Natural killer cell treated with Interleukin-12 subunit alpha and Interleukin-12 subunit beta and Interleukin-15 and Interleukin-18, amount 100 ng/mL, for 72 hours (primary cell): Measurements from ENCODE around the gene ANXA2. TPM values are rescaled to one million over a fixed set of nuclear protein-coding genes. Genes with fewer than 3 reads are reported as not detected.

Experiments used
- ATAC-seq, 2 donors: fragments of 150-1000 bp; cut with Tn5 transposase in 1 of 2; sonication (Bioruptor Pico), chemical (Tn5 transposase) in 1 of 2; 2 replicates each; pipeline ENCODE4 v1.10.0; 2021
- DNase-seq: peaks from one replicate; pipeline ENCODE4 v3.0.0; 2022; ENCODE audit warnings: low spot score
- H3K27ac Mint-ChIP-seq, 2 donors: 1 replicate in 1 of 2; 2 replicates in 1 of 2; pipeline ENCODE4 v1.8.0; 2022; ENCODE audit warnings: mixed read lengths in 2 of 2, mild to moderate bottlenecking in 1 of 2, moderate library complexity in 1 of 2
- H3K27me3 Mint-ChIP-seq, 2 donors: 1 replicate in 1 of 2; 2 replicates in 1 of 2; pipeline ENCODE4 v1.8.0; 2022; ENCODE audit warnings: mixed read lengths in 2 of 2
- H3K36me3 Mint-ChIP-seq: one replicate; pipeline ENCODE4 v1.8.0; 2022; ENCODE audit warnings: mixed read lengths
- H3K4me1 Mint-ChIP-seq, 2 donors: 1 replicate in 1 of 2; 2 replicates in 1 of 2; pipeline ENCODE4 v1.8.0; 2022; ENCODE audit warnings: low read depth in 2 of 2, mixed read lengths in 2 of 2, mild to moderate bottlenecking in 1 of 2
- H3K4me3 Mint-ChIP-seq: one replicate; pipeline ENCODE4 v1.8.0; 2022; ENCODE audit warnings: mixed read lengths
- H3K9me3 Mint-ChIP-seq: 2 replicates; pipeline ENCODE4 v1.8.0; 2022; ENCODE audit warnings: mixed read lengths
- total RNA-seq, 2 donors: library from RNA; stranded (reverse); gene quantifications; one replicate each; pipeline ENCODE4 v1.2.3, GENCODE V29; 2022

Gene ANXA2
- total RNA-seq, 2 donors from 2014 or later: 95.1 to 137 TPM

DNA sequence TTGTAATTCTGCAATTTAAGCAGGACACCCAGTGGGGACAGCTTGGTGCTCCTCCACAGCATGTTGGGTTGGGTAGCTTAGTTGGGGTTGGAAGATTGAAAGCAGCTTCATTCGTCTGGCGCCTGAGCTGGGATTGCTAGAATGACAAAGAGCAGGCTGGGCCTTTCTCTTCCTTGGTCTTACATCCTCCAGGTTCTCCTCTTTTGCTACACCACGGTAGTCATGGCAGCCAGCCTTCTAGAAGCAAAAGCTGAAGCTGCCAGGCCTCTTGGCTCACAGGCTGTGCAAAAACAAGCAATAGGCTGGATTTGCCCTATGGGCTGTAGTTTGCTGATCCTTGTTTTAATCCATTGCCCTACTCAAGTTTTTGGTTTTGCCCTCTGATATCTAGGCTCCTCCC, 3.2 kb upstream of the ANXA2 start:
- Mint-ChIP-seq H3K4me3 (no peak overlapping the region), H3K9me3 (no peaks in the 10 kb centered on the region), H3K27me3 (no peaks in the 10 kb centered on the region), H3K4me1 (peaks cover 25% of the 10 kb centered on the region in 2 donors), H3K36me3 (no peaks in the 10 kb centered on the region), H3K27ac (no peak overlapping the region)
- DNase-seq: no peak
- ATAC-seq: no peak

DNA sequence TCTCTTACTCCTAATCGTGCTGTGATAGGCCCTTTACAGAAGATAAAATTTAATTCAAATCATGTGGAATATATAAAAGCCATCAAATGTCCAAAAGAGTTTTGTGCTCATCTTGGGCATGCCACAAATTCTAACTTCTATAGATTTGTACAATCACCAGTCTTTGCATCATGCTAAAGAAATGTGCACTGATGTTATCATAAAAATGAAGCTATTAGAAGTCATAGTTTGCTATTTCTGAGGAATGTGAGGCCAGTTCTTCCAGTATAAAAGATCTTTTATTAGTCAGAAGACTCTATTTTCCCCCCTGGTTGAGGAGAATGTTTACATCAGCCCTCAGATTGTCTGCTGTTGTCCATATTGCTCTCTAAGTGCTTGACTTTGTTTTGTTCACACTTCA, 2.1 kb upstream of the ANXA2 start:
- Mint-ChIP-seq H3K9me3 (no peaks in the 10 kb centered on the region), H3K4me3 (no peak overlapping the region), H3K27ac (peak overlapping the region in 1 of 2 donors; percentile 62), H3K36me3 (peaks cover 4% of the 10 kb centered on the region), H3K4me1 (peaks cover 25% of the 10 kb centered on the region in 2 donors), H3K27me3 (no peaks in the 10 kb centered on the region)
- DNase-seq (no peak), ATAC-seq (no peak)

DNA sequence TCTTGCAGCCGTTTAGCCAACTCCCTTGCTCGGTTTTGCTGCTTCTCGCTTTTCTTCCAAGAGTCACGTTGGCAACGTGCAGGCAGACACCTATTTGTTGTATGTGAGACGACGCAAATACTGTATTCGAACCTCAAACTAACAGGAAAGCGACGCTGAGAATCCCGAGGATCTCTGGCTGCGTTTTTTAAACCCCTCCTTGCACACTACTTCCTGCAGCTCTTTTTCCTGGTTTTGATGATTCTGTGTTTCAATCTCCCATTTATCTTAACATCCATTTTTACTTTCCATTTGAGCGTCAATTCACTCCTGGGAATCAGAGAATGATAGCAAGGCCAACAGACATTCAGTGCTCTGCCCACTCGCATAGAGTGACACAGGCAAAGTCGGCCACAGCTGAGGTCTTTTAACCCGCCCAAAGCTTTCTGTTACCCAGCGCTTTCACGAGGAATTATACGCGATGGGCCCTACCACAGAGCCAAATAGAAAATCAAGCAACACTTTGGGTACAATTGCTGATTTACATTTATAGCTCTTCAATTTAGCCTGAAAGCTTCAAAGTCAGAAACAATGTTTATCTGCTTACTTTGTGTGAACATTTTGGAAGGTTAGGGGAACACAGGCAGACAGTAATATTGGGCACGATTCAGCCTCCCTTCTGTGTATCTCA, 1.6 kb upstream of the ANXA2 start:
- H3K27ac Mint-ChIP-seq: peak overlapping the region; percentile 62 to 85
- no peak for DNase-seq
- peaks cover 4% of the 10 kb centered on the region for H3K36me3 Mint-ChIP-seq
- H3K27me3 Mint-ChIP-seq: no peaks in the 10 kb centered on the region
- no peak for ATAC-seq
- H3K9me3 Mint-ChIP-seq: no peaks in the 10 kb centered on the region
- peaks cover 25 to 30% of the 10 kb centered on the region in 2 donors for H3K4me1 Mint-ChIP-seq
- H3K4me3 Mint-ChIP-seq: peak overlapping the region; percentile 92

DNA sequence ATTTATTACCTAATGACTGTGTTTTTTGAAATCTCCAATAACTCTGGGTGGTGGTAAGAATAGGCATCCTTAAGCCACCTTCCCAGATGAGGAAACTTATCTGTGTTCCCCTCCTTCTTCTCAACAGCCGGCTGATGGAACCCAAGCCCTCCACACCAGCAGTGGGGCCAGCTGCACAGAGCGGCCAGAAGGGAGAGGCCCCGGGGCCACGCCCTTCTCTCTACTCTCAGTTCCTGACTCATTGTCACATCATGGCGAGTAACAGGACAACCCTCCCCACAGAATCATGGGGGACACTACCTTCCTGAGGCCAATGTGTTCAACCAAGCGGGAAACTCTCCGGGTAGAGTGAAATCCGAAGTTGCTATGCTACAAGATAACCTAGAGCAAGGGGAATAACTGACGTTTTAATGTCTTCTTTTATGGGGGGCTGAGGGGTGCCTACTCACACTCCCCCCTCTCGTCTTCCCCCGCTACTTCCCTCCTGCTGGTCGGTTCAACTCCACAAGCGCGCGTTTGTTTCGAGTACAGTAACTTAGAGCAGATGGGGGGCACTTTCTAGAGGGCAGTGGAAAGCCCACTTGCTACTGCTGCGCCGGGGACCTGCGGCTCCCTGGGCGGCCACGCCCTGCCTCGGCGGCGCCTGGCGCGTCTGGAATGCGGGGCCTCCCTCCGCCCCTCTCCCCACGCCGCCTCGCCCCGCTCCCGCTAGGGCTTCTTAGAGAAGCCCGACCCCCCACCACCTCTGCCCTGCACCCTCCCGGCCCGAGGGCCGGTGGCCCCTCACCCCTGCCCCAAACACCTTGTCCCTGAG, 621 bp downstream of the ANXA2 start:
- H3K4me3 Mint-ChIP-seq: peak overlapping the region; percentile 92
- H3K9me3 Mint-ChIP-seq: no peaks in the 10 kb centered on the region
- H3K36me3 Mint-ChIP-seq: peaks cover 10% of the 10 kb centered on the region
- no peaks in the 10 kb centered on the region for H3K27me3 Mint-ChIP-seq
- DNase-seq: peak; percentile 73
- peaks cover 39 to 48% of the 10 kb centered on the region in 2 donors for H3K4me1 Mint-ChIP-seq
- H3K27ac Mint-ChIP-seq: peak overlapping the region; percentile 68 to 84
- peak; percentile 71 to 72 for ATAC-seq

DNA sequence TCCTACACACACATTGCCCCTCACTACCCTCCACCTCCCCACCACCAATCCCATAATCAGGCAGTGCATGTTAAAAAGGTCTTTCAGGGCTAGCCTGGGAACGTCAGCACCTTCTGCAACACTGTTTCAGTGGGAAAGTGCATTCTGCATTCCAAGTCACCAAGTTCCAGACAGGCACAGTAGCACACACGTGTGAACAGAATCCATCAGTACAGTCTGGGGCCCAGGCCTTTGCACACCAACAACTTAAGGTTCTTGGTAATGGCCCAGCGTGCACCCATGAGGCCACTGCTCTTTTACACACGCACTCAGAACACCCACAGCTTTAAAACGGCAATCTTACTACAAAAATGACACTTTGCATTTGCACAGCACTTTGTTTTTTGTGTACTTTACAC, 1.2 kb downstream of the ANXA2 start:
- Mint-ChIP-seq H3K4me3 (peak overlapping the region; percentile 92), H3K4me1 (peaks cover 42 to 52% of the 10 kb centered on the region in 2 donors), H3K9me3 (no peaks in the 10 kb centered on the region), H3K27ac (peak overlapping the region; percentile 68 to 84), H3K27me3 (no peaks in the 10 kb centered on the region), H3K36me3 (peaks cover 10% of the 10 kb centered on the region)
- DNase-seq (no peak), ATAC-seq (no peak)

DNA sequence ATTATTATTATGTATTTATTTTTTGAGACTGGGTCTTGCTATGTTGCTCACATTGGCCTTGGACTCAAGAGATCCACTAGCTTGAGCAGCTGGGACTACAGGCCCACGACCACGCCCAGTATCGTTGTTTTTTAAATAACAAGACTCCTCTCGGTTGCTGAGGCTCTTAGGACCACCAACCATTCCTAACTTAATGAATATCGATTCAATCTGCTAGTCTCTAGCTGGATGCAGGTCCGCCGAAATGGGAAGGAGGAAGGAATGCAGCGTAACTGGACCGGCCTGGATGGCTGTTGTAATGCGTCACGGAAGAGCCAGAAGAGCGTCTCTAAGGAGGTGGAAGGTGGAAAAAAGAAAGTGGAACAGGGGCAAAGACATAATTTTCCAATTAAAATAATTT, 1.7 kb downstream of the ANXA2 start:
- no peak overlapping the region for H3K27ac Mint-ChIP-seq
- ATAC-seq (no peak), DNase-seq (no peak)
- H3K9me3 Mint-ChIP-seq: no peaks in the 10 kb centered on the region
- H3K36me3 Mint-ChIP-seq: peaks cover 10% of the 10 kb centered on the region
- no peaks in the 10 kb centered on the region for H3K27me3 Mint-ChIP-seq
- peaks cover 45 to 57% of the 10 kb centered on the region in 2 donors for H3K4me1 Mint-ChIP-seq
- peak overlapping the region; percentile 92 for H3K4me3 Mint-ChIP-seq

DNA sequence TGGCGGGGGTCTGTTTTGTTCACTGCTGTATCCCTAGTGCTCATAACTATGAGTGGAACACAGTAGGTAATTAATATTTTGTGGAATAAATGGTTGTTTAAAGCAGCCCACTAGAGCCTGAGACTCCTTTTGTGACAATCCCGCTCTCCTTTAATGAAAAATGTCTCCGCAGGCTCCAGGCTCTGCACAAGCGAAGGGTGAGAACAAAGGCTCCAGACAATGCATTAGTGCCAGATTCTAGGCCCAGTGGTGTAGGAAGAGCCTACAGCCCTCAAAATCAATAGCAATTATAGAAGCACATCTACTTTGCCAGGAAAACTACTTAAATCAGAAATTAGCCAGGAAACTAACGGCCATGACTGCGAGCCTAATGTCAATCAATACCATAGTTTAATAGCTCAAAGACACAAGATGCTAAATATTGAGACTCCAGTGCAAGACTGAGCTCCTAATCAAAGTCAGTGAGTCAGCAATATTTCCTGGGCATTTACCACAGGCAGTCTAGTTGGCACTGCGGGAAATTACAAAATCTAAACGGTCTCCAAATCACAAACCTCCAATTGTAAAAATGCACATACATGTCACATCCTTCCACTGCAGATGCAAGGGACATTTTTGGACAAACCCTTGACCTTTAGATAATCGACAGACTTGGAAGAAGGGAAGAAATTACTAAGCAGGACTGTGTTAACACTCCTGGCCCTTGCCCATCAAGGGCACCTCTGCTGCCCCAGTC, 2.3 kb downstream of the ANXA2 start:
- Mint-ChIP-seq H3K9me3 (no peaks in the 10 kb centered on the region), H3K27me3 (no peaks in the 10 kb centered on the region), H3K36me3 (peaks cover 10% of the 10 kb centered on the region), H3K4me3 (peak overlapping the region; percentile 18), H3K27ac (no peak overlapping the region), H3K4me1 (peaks cover 50 to 63% of the 10 kb centered on the region in 2 donors)
- ATAC-seq (no peak), DNase-seq (no peak)

DNA sequence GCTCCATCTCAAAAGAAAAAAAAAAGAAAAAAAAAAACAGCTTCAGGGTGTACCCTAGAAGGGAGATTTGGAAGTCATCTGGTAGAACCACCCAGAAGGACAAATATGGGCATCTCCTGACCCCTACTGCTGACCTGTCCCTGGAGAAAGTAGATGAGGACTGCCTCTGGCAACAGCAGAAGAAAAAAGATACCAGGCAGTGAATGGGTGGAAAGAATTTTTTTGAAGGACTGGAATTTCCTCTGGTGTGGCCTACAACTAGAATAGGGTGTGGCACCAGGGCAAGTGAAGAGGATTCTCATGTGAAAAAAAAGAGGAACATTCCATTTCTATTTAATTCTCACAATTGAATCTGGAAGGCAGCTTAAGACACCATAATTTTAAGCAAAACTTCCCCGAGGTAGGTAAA, 3.1 kb downstream of the ANXA2 start:
- Mint-ChIP-seq H3K4me3 (no peak overlapping the region), H3K27me3 (no peaks in the 10 kb centered on the region), H3K4me1 (peaks cover 57 to 71% of the 10 kb centered on the region in 2 donors), H3K36me3 (peaks cover 10% of the 10 kb centered on the region), H3K27ac (peak overlapping the region in 1 of 2 donors; percentile 41), H3K9me3 (no peaks in the 10 kb centered on the region)
- DNase-seq: no peak
- ATAC-seq: no peak

DNA sequence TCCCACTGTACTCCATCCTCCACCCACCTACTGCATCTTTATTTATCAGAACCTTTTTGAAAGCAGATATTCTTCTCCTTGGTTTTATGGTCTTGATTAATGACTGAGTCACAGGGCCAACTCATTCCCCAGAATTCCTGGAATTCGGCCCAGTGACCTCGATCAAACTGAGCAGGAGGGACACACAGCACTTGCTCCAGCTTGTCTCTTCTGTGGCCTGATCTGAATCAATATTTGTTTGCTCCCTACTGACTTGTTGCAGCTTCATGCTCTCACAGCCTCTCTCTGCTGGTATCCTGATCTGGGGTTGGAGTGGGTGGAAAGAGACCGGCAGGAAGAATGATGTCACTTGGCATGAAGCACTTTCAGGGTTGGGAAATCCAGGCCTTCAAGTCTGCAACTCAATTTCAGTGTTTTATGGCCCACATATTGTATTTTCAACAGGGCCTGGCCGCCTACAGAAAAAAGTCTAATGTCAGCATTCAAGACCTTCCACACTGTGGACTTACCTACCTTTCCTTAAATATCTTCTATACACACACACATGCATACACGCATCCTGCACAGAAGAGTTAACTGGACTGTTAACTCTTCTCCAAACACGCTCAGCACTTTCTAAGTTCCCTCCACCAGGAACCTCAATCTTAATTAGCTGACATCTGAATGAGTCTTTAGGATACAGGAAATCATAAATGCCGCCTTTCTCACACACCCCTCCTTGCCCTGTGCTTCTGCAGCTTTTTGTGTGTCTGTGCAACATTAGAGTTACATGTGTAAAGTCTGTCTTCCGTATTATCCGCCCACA, 4.6 kb downstream of the ANXA2 start:
- Mint-ChIP-seq H3K27ac (peak overlapping the region in 1 of 2 donors; percentile 11), H3K4me1 (peaks cover 56 to 73% of the 10 kb centered on the region in 2 donors), H3K36me3 (peaks cover 10% of the 10 kb centered on the region), H3K4me3 (peak overlapping the region; percentile 52), H3K9me3 (no peaks in the 10 kb centered on the region), H3K27me3 (no peaks in the 10 kb centered on the region)
- DNase-seq (no peak), ATAC-seq (no peak)

DNA sequence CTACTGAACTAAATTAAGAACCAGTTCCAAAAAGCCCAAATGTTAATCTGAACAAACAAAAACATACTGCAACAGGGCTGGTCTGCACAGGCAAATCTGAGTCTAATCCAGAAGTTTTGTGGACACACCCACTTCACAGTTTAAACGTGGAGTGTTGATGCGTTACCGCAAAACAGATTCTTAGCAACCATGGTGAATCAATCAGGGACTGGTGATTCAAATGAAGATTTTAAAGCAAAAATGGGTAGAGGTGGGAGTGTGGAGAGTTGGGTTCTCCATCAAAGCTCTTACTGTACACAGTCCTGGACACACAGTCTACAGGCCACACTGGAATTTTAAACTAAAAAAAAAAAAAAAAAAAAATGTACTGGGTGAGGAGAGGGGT, 5.2 kb downstream of the ANXA2 start:
- Mint-ChIP-seq H3K9me3 (no peaks in the 10 kb centered on the region), H3K4me3 (no peak overlapping the region), H3K4me1 (peaks cover 57 to 75% of the 10 kb centered on the region in 2 donors), H3K27ac (no peak overlapping the region), H3K36me3 (peaks cover 10% of the 10 kb centered on the region), H3K27me3 (no peaks in the 10 kb centered on the region)
- DNase-seq: no peak
- ATAC-seq: peak; percentile 25 to 74

DNA sequence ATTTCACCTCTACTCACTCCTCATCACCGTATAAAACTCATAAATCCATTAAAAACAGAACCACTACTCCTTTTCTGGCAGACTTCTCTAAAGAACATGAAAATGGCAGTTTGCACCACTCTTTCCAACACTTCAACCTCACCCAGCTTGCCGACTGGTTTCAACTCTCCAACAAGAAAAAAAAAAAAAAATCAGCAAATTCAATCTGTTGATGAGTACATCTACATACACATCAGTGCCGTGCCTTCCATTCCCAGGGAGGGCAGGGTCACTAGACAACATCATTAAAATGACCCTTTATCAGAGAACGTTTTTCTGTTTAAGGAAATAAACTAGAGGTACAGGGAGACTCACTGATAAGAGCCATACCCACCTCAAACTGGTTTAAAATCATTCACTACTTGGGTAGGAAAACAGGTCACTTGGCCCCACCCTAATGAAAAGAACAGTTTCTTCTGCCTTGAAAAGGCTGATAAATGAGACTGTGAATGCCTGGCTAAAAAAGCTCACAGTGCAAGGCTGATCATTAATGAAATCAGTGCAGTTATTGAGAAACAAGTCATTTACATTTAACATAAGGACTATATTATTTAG, 6.0 kb downstream of the ANXA2 start:
- Mint-ChIP-seq H3K27ac (peak overlapping the region in 1 of 2 donors; percentile 66), H3K4me3 (no peak overlapping the region), H3K9me3 (no peaks in the 10 kb centered on the region), H3K27me3 (no peaks in the 10 kb centered on the region), H3K4me1 (peaks cover 60 to 76% of the 10 kb centered on the region in 2 donors), H3K36me3 (peaks cover 10% of the 10 kb centered on the region)
- DNase-seq (no peak), ATAC-seq (no peak)

DNA sequence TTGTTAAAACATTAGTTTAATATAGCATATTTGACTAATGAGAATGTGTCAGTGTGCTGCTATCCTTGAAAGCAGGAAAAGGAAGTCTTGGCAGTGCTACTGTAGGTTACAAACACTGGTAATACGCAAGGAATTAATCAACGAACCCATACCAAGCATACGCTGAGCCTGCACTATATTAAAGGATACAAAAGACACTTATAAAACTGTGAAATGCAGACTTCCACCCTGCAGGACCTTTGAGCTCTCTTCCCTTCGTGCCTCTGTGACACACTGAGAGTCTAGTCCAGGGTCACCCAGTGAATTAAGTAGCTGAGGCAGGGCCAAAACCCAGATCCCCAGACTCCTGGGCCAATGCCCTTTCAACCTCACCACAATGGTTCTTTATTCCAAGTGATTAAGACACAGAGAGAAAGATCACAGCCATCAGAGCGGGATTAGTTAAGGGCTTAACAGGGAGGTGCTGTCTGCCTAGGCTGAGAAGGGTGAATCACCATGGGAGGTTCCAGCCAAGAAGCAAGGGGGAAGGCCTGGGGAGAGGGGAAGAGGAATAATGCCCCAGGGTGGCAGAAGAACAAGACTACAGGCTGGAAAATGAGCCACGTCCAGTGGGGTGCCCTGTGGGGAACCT, 6.8 kb downstream of the ANXA2 start:
- Mint-ChIP-seq H3K36me3 (peaks cover 10% of the 10 kb centered on the region), H3K27me3 (no peaks in the 10 kb centered on the region)

More for the DNA sequence above, 6.8 kb downstream of the ANXA2 start:
- peaks cover 55 to 68% of the 10 kb centered on the region in 2 donors for H3K4me1 Mint-ChIP-seq
- ATAC-seq (no peak), DNase-seq (no peak)
- peak overlapping the region; percentile 66 to 85 for H3K27ac Mint-ChIP-seq
- H3K4me3 Mint-ChIP-seq: peak overlapping the region; percentile 37
- H3K9me3 Mint-ChIP-seq: no peaks in the 10 kb centered on the region
